NT2/D1 (cell line): ENCODE data around the gene KPNA1.

ENCODE experiments used
- DNase-seq: peaks from one replicate; pipeline ENCODE4 v3.0.0-alpha.2; 2011; ENCODE audit warnings: low read depth, low spot score
- H3K27me3 ChIP-seq: 2 replicates; pipeline ENCODE4 v1.6.0; 2011; ENCODE audit warnings: mild to moderate bottlenecking; ENCODE audit not compliant: insufficient read length, insufficient read depth
- H3K36me3 ChIP-seq: 2 replicates; pipeline ENCODE4 v1.6.1; 2011; ENCODE audit warnings: mild to moderate bottlenecking, low read length, mixed read lengths; ENCODE audit not compliant: insufficient read depth, insufficient read length
- H3K4me1 ChIP-seq: 2 replicates; pipeline ENCODE4 v1.5.1; 2011; ENCODE audit not compliant: insufficient read depth, insufficient read length
- H3K4me3 ChIP-seq: 2 replicates; pipeline ENCODE4 v1.5.1; 2011; ENCODE audit warnings: low read depth; ENCODE audit not compliant: insufficient read length
- H3K9ac ChIP-seq: 2 replicates; pipeline ENCODE4 v1.6.0; 2011; ENCODE audit warnings: low read depth; ENCODE audit not compliant: insufficient read length
- H3K9me3 ChIP-seq: 2 replicates; pipeline ENCODE4 v1.5.1; 2011; ENCODE audit warnings: mild to moderate bottlenecking, low read length; ENCODE audit not compliant: insufficient read depth
- SUZ12 ChIP-seq: IDR thresholded peaks from 2 replicates; pipeline ENCODE4 v1.6.1; 2011; ENCODE audit not compliant: insufficient read length, insufficient read depth; ENCODE audit errors: extremely low read depth
- YY1 ChIP-seq: IDR thresholded peaks from 2 replicates; pipeline ENCODE4 v1.6.1; 2011; ENCODE audit not compliant: insufficient read length, insufficient read depth
- ZNF274 ChIP-seq: IDR thresholded peaks from 2 replicates; pipeline ENCODE4 v1.6.1; 2011; ENCODE audit warnings: mild to moderate bottlenecking, low read depth, low read length

KPNA1 gene

GRCh38 chr3:122558605-122559004, 43.9 kb upstream of the KPNA1 start:
- Histone ChIP-seq H3K9me3 (no peaks in the 10 kb centered on the region), H3K27me3 (peaks cover 8% of the 10 kb centered on the region), H3K9ac (no peak overlapping the region), H3K4me1 (peaks cover 3% of the 10 kb centered on the region), H3K4me3 (no peak overlapping the region), H3K36me3 (no peaks in the 10 kb centered on the region)
- DNase-seq, result no peak
- TF ChIP-seq YY1, result no peak
- TF ChIP-seq SUZ12, result no peak
- TF ChIP-seq ZNF274, result no peak

GRCh38 chr3:122557356-122557755, 42.6 kb upstream of the KPNA1 start:
- no peak for TF ChIP-seq YY1
- no peak for DNase-seq
- no peaks in the 10 kb centered on the region for H3K36me3 ChIP-seq

GRCh38 chr3:122555275-122556071, 40.7 kb upstream of the KPNA1 start:
- no peaks in the 10 kb centered on the region for H3K36me3 ChIP-seq
- DNase-seq, result no peak

More at GRCh38 chr3:122557356-122557755, 42.6 kb upstream of the KPNA1 start:
- Histone ChIP-seq H3K4me3 (no peak overlapping the region), H3K9me3 (no peaks in the 10 kb centered on the region), H3K9ac (no peak overlapping the region), H3K27me3 (no peaks in the 10 kb centered on the region), H3K4me1 (peaks cover 3% of the 10 kb centered on the region)

GRCh38 chr3:122553171-122553570, 38.4 kb upstream of the KPNA1 start:
- no peak overlapping the region for H3K9ac ChIP-seq
- TF ChIP-seq SUZ12 (no peak), YY1 (no peak), ZNF274 (no peak)
- H3K36me3 ChIP-seq, result no peaks in the 10 kb centered on the region
- H3K27me3 ChIP-seq, result no peaks in the 10 kb centered on the region
- no peak for DNase-seq
- no peak overlapping the region for H3K4me3 ChIP-seq
- H3K4me1 ChIP-seq, result peaks cover 3% of the 10 kb centered on the region
- no peaks in the 10 kb centered on the region for H3K9me3 ChIP-seq

More at GRCh38 chr3:122555275-122556071, 40.7 kb upstream of the KPNA1 start:
- Histone ChIP-seq H3K9me3 (no peaks in the 10 kb centered on the region), H3K9ac (no peak overlapping the region), H3K4me3 (no peak overlapping the region), H3K27me3 (no peaks in the 10 kb centered on the region), H3K4me1 (peaks cover 3% of the 10 kb centered on the region)
- TF ChIP-seq ZNF274 (no peak), SUZ12 (no peak), YY1 (no peak)

GRCh38 chr3:122548619-122549018, 33.9 kb upstream of the KPNA1 start:
- Histone ChIP-seq H3K36me3 (no peaks in the 10 kb centered on the region), H3K27me3 (no peaks in the 10 kb centered on the region), H3K9me3 (no peaks in the 10 kb centered on the region), H3K4me1 (no peaks in the 10 kb centered on the region), H3K9ac (no peak overlapping the region), H3K4me3 (no peak overlapping the region)
- TF ChIP-seq SUZ12, result no peak
- DNase-seq, result no peak

- DNase-seq, result no peak
- Histone ChIP-seq H3K4me1 (no peaks in the 10 kb centered on the region), H3K36me3 (no peaks in the 10 kb centered on the region), H3K9me3 (no peaks in the 10 kb centered on the region), H3K9ac (no peak overlapping the region), H3K27me3 (no peaks in the 10 kb centered on the region), H3K4me3 (no peak overlapping the region)
- TF ChIP-seq YY1 (no peak), ZNF274 (no peak), SUZ12 (no peak)
Observed at GRCh38 chr3:122548076-122548475, 33.3 kb upstream of the KPNA1 start.

- no peak for DNase-seq
- Histone ChIP-seq H3K9me3 (no peaks in the 10 kb centered on the region), H3K4me1 (no peaks in the 10 kb centered on the region), H3K36me3 (no peaks in the 10 kb centered on the region), H3K4me3 (no peak overlapping the region), H3K27me3 (no peaks in the 10 kb centered on the region), H3K9ac (no peak overlapping the region)
- TF ChIP-seq YY1 (no peak), SUZ12 (no peak), ZNF274 (no peak)
Observed at GRCh38 chr3:122546151-122546550, 31.4 kb upstream of the KPNA1 start.

- TF ChIP-seq SUZ12 (no peak), ZNF274 (no peak), YY1 (no peak)
- H3K9me3 ChIP-seq, result no peaks in the 10 kb centered on the region
- H3K4me1 ChIP-seq, result no peaks in the 10 kb centered on the region
- H3K36me3 ChIP-seq, result no peaks in the 10 kb centered on the region
- H3K4me3 ChIP-seq, result no peak overlapping the region
- no peak for DNase-seq
- H3K27me3 ChIP-seq, result no peaks in the 10 kb centered on the region
- no peak overlapping the region for H3K9ac ChIP-seq
Observed at GRCh38 chr3:122538956-122539490, 24.3 kb upstream of the KPNA1 start.
